PC-3 (cell line): ENCODE measurements around the gene CENPT. TPM values are rescaled to one million over a fixed set of nuclear protein-coding genes. Genes with fewer than 3 reads are reported as not detected.

Experiments used
- ATAC-seq: fragments of 200-7000 bp; cut with Tn5 transposase; 2 replicates; pipeline ENCODE4 v1.9.1; 2020; ENCODE audit warnings: mild to moderate bottlenecking, moderate library complexity
- BruUV-seq: library from RNA; stranded (reverse); fragments of 400-500 nt; replicated peaks from 2 replicates; lab custom pipeline; 2021; lab: Mats Ljungman, UMichigan
- CTCF ChIA-PET: fragments of 300-600 bp; sonication (Branson Sonifier 250); formaldehyde crosslinking; loops from one replicate; lab custom pipeline; 2022; ENCODE audit warnings: antibody characterized with exemption; lab: Charles Lee
- POLR2A ChIA-PET: fragments of 300-600 bp; sonication (Branson Sonifier 250); formaldehyde crosslinking; loops from one replicate; lab custom pipeline; 2022; ENCODE audit warnings: antibody characterized with exemption; ENCODE audit not compliant: unreplicated experiment; lab: Charles Lee
- DNase-seq: peaks from one replicate; pipeline ENCODE4 v3.0.0-alpha.2; 2015
- H2AFZ ChIP-seq: fragments of 300-600 bp; sonication (generic); 2 replicates; pipeline ENCODE4 v1.6.0; 2016; ENCODE audit warnings: antibody characterized with exemption, low read length
- H3F3A ChIP-seq: fragments of 300-600 bp; sonication (generic); one replicate; pipeline ENCODE4 v1.6.0; 2017; ENCODE audit warnings: antibody characterized with exemption, low read length, control low read depth, mild to moderate bottlenecking; ENCODE audit not compliant: unreplicated experiment
- H3K27ac ChIP-seq: fragments of 300-600 bp; sonication (generic); 2 replicates; pipeline ENCODE4 v1.5.1; 2016; ENCODE audit warnings: mild to moderate bottlenecking, low read length
- H3K27me3 ChIP-seq: fragments of 300-600 bp; sonication (generic); 2 replicates; pipeline ENCODE4 v1.6.1; 2016; ENCODE audit warnings: low read length, mixed read lengths
- H3K36me3 ChIP-seq: fragments of 300-600 bp; sonication (generic); 2 replicates; pipeline ENCODE4 v1.6.1; 2016; ENCODE audit warnings: low read depth, mixed run types, low read length, mixed read lengths
- H3K4me1 ChIP-seq: fragments of 300-600 bp; sonication (generic); 2 replicates; pipeline ENCODE4 v1.5.1; 2016; ENCODE audit warnings: low read length; ENCODE audit not compliant: insufficient read depth
- H3K4me2 ChIP-seq: fragments of 300-600 bp; sonication (generic); 2 replicates; pipeline ENCODE4 v1.6.0; 2016; ENCODE audit warnings: low read length
- H3K4me3 ChIP-seq: fragments of 300-600 bp; sonication (generic); 2 replicates; pipeline ENCODE4 v1.5.1; 2016; ENCODE audit warnings: mild to moderate bottlenecking, low read length, mixed read lengths
- H3K79me2 ChIP-seq: fragments of 300-600 bp; sonication (generic); 2 replicates; pipeline ENCODE4 v1.6.1; 2017; ENCODE audit warnings: low read length, mixed read lengths
- H3K9ac ChIP-seq: fragments of 300-600 bp; sonication (generic); 2 replicates; pipeline ENCODE4 v1.6.0; 2016; ENCODE audit warnings: mild to moderate bottlenecking, low read length
- H3K9me2 ChIP-seq: fragments of 300-600 bp; sonication (generic); replicated peaks from 2 replicates; pipeline ENCODE4 v1.6.1; 2016; ENCODE audit warnings: mixed run types, low read length, mixed read lengths
- H3K9me3 ChIP-seq: fragments of 300-600 bp; sonication (generic); 2 replicates; pipeline ENCODE4 v1.6.1; 2016; ENCODE audit warnings: low read length, mixed read lengths
- H4K20me1 ChIP-seq: fragments of 300-600 bp; sonication (generic); 2 replicates; pipeline ENCODE4 v1.6.1; 2016; ENCODE audit warnings: low read length, mixed read lengths
- CTCF ChIP-seq: fragments of 300-600 bp; sonication (generic); conservative IDR thresholded peaks from 2 replicates; pipeline ENCODE4 v1.5.1; 2017; ENCODE audit warnings: antibody characterized with exemption, low read depth, mild to moderate bottlenecking, low read length
- EZH2 ChIP-seq: fragments of 300-600 bp; sonication (generic); IDR thresholded peaks from one replicate; pipeline ENCODE4 v1.6.1; 2017; ENCODE audit warnings: antibody characterized with exemption, mild to moderate bottlenecking, low read length; ENCODE audit not compliant: unreplicated experiment
- EZH2phosphoT487 ChIP-seq: fragments of 300-600 bp; sonication (generic); IDR thresholded peaks from 2 replicates; pipeline ENCODE4 v1.6.1; 2018; ENCODE audit warnings: mild to moderate bottlenecking, antibody characterized with exemption, low read length, borderline replicate concordance
- intact Hi-C: fragments of 100-400 bp; cut with micrococcal nuclease; formaldehyde crosslinking; loops from 2 replicates; pipeline ENCODE4 v1.9.0; 2023
- total RNA-seq: library from RNA; depleted of rRNA; stranded (reverse); fragments of >200 nt; gene quantifications from 2 replicates; pipeline ENCODE4 v1.2.3, GENCODE V29; 2014

The CENPT gene
- total RNA-seq, 1 experiment from 2014 or later, result 35.1 TPM

- ChIA-PET CTCF (no interaction called here), POLR2A (no interaction called here)
- Histone ChIP-seq H3K36me3 (no peaks in the 10 kb centered on the region), H3K4me1 (no peaks in the 10 kb centered on the region), H3K27me3 (no peaks in the 10 kb centered on the region), H3K79me2 (peaks cover 2% of the 10 kb centered on the region; the same call in 1 of the 2 replicates), H3K4me3 (no peak overlapping the region), H3K9me2 (no peaks in the 10 kb centered on the region), H3K9ac (no peak overlapping the region), H3F3A (no peaks in the 10 kb centered on the region), H4K20me1 (no peaks in the 10 kb centered on the region), H3K27ac (no peak overlapping the region), H3K9me3 (no peaks in the 10 kb centered on the region), H3K4me2 (no peak overlapping the region), H2AFZ (no peak overlapping the region)
- no TSS peak for BruUV-seq
- DNase-seq, result no peak
- TF ChIP-seq EZH2phosphoT487 (no peak), CTCF (no peak), EZH2 (no peak)
- ATAC-seq, result no peak
- intact Hi-C loops, result no loop called here
Observed at GRCh38 chr16:67783353-67783725, 64.2 kb downstream of the CENPT start.

GRCh38 chr16:67782567-67783352 lies 64.7 kb downstream of the CENPT start:
- Histone ChIP-seq H3K9me2 (no peaks in the 10 kb centered on the region), H3K27me3 (no peaks in the 10 kb centered on the region), H3K79me2 (peaks cover 2% of the 10 kb centered on the region; the same call in 1 of the 2 replicates), H3K27ac (no peak overlapping the region), H3K4me1 (no peaks in the 10 kb centered on the region), H3K36me3 (no peaks in the 10 kb centered on the region), H4K20me1 (no peaks in the 10 kb centered on the region), H3K4me2 (no peak overlapping the region), H3K9ac (no peak overlapping the region), H2AFZ (no peak overlapping the region), H3K4me3 (no peak overlapping the region), H3K9me3 (no peaks in the 10 kb centered on the region), H3F3A (no peaks in the 10 kb centered on the region)
- no peak for TF ChIP-seq EZH2phosphoT487
- TF ChIP-seq EZH2, result no peak
- TF ChIP-seq CTCF, result no peak
- BruUV-seq, result no TSS peak
- CTCF ChIA-PET, result no interaction called here
- no peak for DNase-seq
- POLR2A ChIA-PET, result no interaction called here
- no peak for ATAC-seq
- intact Hi-C loops, result no loop called here

- H3K9ac ChIP-seq, result no peak overlapping the region
- no peak for TF ChIP-seq CTCF
- TF ChIP-seq EZH2, result no peak
- TF ChIP-seq EZH2phosphoT487, result no peak
- intact Hi-C loops, result no loop called here
- no peaks in the 10 kb centered on the region for H3F3A ChIP-seq
- peaks cover 2% of the 10 kb centered on the region; the same call in 1 of the 2 replicates for H3K79me2 ChIP-seq
- H3K27ac ChIP-seq, result no peak overlapping the region
- ChIA-PET CTCF (no interaction called here), POLR2A (no interaction called here)
- H3K9me3 ChIP-seq, result no peaks in the 10 kb centered on the region
- DNase-seq (no peak), ATAC-seq (no peak)
- H4K20me1 ChIP-seq, result no peaks in the 10 kb centered on the region
- no peaks in the 10 kb centered on the region for H3K36me3 ChIP-seq
- BruUV-seq, result no TSS peak
- no peaks in the 10 kb centered on the region for H3K27me3 ChIP-seq
- no peak overlapping the region for H2AFZ ChIP-seq
- H3K9me2 ChIP-seq, result no peaks in the 10 kb centered on the region
- H3K4me3 ChIP-seq, result no peak overlapping the region
- H3K4me2 ChIP-seq, result no peak overlapping the region
- H3K4me1 ChIP-seq, result no peaks in the 10 kb centered on the region
Observed at GRCh38 chr16:67781565-67781921, 66.0 kb downstream of the CENPT start.
